ENCODE results near the gene ACTR8.
"Not testable (repeated sequence)": the region's sequence is repeated elsewhere in the genome, so short reads cannot be mapped to it uniquely, and the experiment has no call there.

DNA sequence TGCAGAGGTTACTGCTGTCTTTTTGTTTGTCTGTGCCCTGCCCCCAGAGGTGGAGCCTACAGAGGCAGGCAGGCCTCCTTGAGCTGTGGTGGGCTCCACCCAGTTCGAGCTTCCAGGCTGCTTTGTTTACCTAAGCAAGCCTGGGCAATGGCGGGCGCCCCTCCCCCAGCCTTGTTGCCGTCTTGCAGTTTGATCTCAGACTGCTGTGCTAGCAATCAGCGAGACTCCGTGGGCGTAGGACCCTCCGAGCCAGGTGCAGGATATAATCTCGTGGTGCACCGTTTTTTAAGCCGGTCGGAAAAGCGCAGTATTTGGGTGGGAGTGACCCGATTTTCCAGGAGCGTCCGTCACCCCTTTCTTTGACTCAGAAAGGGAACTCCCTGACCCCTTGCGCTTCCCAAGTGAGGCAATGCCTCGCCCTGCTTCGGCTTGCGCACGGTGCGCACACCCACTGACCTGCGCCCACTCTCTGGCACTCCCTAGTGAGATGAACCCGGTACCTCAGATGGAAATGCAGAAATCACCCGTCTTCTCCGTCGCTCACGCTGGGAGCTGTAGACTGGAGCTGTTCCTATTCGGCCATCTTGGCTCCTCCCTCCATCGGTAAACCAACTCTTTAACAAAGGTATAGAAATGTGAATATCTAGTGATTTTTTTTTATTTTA lies 45.4 kb upstream of the ACTR8 start:
- TF ChIP-seq, protein P1, sequence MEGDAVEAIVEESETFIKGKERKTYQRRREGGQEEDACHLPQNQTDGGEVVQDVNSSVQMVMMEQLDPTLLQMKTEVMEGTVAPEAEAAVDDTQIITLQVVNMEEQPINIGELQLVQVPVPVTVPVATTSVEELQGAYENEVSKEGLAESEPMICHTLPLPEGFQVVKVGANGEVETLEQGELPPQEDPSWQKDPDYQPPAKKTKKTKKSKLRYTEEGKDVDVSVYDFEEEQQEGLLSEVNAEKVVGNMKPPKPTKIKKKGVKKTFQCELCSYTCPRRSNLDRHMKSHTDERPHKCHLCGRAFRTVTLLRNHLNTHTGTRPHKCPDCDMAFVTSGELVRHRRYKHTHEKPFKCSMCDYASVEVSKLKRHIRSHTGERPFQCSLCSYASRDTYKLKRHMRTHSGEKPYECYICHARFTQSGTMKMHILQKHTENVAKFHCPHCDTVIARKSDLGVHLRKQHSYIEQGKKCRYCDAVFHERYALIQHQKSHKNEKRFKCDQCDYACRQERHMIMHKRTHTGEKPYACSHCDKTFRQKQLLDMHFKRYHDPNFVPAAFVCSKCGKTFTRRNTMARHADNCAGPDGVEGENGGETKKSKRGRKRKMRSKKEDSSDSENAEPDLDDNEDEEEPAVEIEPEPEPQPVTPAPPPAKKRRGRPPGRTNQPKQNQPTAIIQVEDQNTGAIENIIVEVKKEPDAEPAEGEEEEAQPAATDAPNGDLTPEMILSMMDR (IDR thresholded peaks at IDR 0.05; ENCODE audit: low read depth, low read length, poor library complexity, severe bottlenecking): not testable (repeated sequence)
- TF ChIP-seq EZH2phosphoT487 (IDR thresholded peaks at IDR 0.05; ENCODE audit: borderline replicate concordance, low read length): not testable (repeated sequence)
